ENCODE results near the gene CD101.

GRCh38 chr1:117061986-117062415 is 60.4 kb downstream of the CD101 start:
- TF ChIP-seq YY1 (IDR thresholded peaks at IDR 0.05; ENCODE audit: insufficient read depth, insufficient read length) (no peak), SUZ12 (IDR thresholded peaks at IDR 0.05; ENCODE audit: extremely low read depth, insufficient read depth, insufficient read length) (no peak), ZNF274 (IDR thresholded peaks at IDR 0.05; ENCODE audit: low read depth, low read length) (no peak)
